Gastrocnemius medialis (tissue), 4 donors: ENCODE measurements around the gene PDGFRA.

Experiments
- POLR2A ChIP-seq, 2 donors: fragments of 450-650 bp; IDR thresholded peaks; one replicate each; pipeline ENCODE4 v1.6.1; 2017; ENCODE audit warnings: antibody characterized with exemption in 2 of 2, mild to moderate bottlenecking in 2 of 2, moderate library complexity in 2 of 2
- TF ChIP-seq, protein P1 (sequence below), 5 experiments: fragments of 450-650 bp in 3 of 5; fragments of 200-600 bp in 2 of 5; sonication (generic) in 2 of 5; IDR thresholded peaks in 4 of 5; conservative IDR thresholded peaks in 1 of 5; 1 replicate in 4 of 5; 2 replicates in 1 of 5; pipeline ENCODE4 v1.5.1; 2016 to 2019; ENCODE audit warnings: antibody characterized with exemption in 5 of 5, mild to moderate bottlenecking in 3 of 5, moderate library complexity in 3 of 5

DNA sequence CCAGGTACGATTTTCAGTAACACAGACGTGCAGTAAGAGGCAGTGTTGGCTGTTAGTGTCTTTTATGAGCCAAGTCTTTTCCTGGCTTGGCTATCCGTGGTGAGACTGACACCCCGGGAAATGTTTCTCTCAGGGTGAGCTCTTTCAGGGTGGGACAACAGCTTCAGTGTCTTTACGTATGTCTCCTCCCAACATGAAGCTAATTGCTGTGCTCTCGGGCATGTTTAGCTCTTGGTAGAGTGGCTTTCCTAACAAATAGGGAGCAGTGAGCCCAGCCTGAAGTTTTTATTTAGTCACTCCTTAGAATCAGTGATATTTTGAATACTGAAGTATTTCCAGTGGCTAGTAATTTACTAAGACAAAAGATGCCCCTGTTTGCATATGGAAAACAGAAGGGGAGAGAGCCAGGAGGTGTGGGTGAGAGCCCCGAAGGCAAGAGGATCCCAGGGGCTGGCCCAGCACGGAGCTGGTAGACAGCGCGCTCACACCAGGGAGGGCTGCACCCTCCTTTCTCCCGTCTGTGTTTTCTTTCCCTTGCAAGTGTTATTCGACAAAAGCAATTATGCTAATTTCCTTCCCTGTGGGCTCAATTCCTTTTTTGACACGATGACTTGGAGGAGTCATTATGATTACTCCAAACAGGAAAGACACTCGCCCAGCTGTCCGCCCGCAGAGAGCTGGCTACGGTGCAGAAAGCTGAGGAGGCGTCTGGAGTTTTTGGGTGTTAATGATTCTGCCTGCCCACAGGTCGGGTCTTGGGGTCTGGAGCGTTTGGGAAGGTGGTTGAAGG lies 47.7 kb downstream of the PDGFRA start:
- TF ChIP-seq, protein P1, sequence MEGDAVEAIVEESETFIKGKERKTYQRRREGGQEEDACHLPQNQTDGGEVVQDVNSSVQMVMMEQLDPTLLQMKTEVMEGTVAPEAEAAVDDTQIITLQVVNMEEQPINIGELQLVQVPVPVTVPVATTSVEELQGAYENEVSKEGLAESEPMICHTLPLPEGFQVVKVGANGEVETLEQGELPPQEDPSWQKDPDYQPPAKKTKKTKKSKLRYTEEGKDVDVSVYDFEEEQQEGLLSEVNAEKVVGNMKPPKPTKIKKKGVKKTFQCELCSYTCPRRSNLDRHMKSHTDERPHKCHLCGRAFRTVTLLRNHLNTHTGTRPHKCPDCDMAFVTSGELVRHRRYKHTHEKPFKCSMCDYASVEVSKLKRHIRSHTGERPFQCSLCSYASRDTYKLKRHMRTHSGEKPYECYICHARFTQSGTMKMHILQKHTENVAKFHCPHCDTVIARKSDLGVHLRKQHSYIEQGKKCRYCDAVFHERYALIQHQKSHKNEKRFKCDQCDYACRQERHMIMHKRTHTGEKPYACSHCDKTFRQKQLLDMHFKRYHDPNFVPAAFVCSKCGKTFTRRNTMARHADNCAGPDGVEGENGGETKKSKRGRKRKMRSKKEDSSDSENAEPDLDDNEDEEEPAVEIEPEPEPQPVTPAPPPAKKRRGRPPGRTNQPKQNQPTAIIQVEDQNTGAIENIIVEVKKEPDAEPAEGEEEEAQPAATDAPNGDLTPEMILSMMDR (IDR thresholded peaks at IDR 0.05 in 4 of 5, conservative IDR thresholded peaks at IDR 0.05 in 1 of 5): no peak
- TF ChIP-seq POLR2A (IDR thresholded peaks at IDR 0.05): no peak
